Kidney (tissue), 14 donors: ENCODE results near the gene CHCHD1. TPM values are rescaled to one million over a fixed set of nuclear protein-coding genes. Genes with fewer than 3 reads are reported as not detected.
"Not testable (repeated sequence)": the region's sequence is repeated elsewhere in the genome, so short reads cannot be mapped to it uniquely, and the experiment has no call there.

Experiments used
- DNase-seq, 5 donors: peaks; one replicate each; pipeline ENCODE4 v3.0.0-alpha.2; 2013 to 2020
- FAIRE-seq: peaks from 2 replicates; lab custom pipeline; 2012; peaks lifted over from hg19 to GRCh38; lab: Jason Lieb, UNC
- H3K27ac ChIP-seq, 2 donors: one replicate each; pipeline ENCODE4 v1.7.0; 2013; ENCODE audit warnings: low read depth in 2 of 2, low read length in 2 of 2, inconsistent platforms in 1 of 2
- H3K27me3 ChIP-seq: one replicate; pipeline ENCODE4 v1.7.1; 2013; ENCODE audit warnings: low read length, inconsistent platforms; ENCODE audit not compliant: control insufficient read depth, insufficient read depth
- H3K36me3 ChIP-seq, 3 donors: one replicate each; pipeline versions ENCODE4 v1.7.0 to v1.7.1; 2013; ENCODE audit warnings: low read length in 3 of 3, control low read depth in 1 of 3, inconsistent platforms in 1 of 3; ENCODE audit not compliant: insufficient read depth in 3 of 3, control insufficient read depth in 2 of 3
- H3K4me1 ChIP-seq, 3 donors: one replicate each; pipeline versions ENCODE4 v1.7.0 to v1.7.1; 2013; ENCODE audit warnings: low read length in 3 of 3, inconsistent platforms in 1 of 3, low read depth in 1 of 3; ENCODE audit not compliant: control insufficient read depth in 2 of 3, insufficient read depth in 2 of 3
- H3K4me3 ChIP-seq, 3 donors: one replicate each; pipeline versions ENCODE4 v1.7.0 to v1.8.1; 2013; ENCODE audit warnings: low read length in 3 of 3, control low read depth in 1 of 3, inconsistent platforms in 1 of 3
- H3K9ac ChIP-seq, 3 donors: one replicate each; pipeline versions ENCODE4 v1.7.0 to v1.7.1; 2013; ENCODE audit warnings: low read length in 3 of 3, control low read depth in 1 of 3, inconsistent platforms in 1 of 3
- H3K9me3 ChIP-seq, 3 donors: one replicate each; pipeline versions ENCODE4 v1.7.0 to v1.7.1; 2013; ENCODE audit warnings: low read length in 3 of 3, control low read depth in 1 of 3, inconsistent platforms in 1 of 3; ENCODE audit not compliant: control insufficient read depth in 2 of 3, insufficient read depth in 1 of 3
- intact Hi-C: fragments of 100-400 bp; cut with DNase I; formaldehyde crosslinking; loops from one replicate; pipeline ENCODE4 v1.11.1; 2022
- polyA plus RNA-seq: library from polyadenylated mRNA; stranded (reverse); fragments of 350-450 nt; fragmentation: Illumina TruSeq; extraction: RNeasy Lipid Tissue Mini Kit (QIAGEN cat#74804); gene quantifications from one replicate; pipeline ENCODE4 v1.2.3, GENCODE V29; 2014; ENCODE audit warnings: low read depth, low replicate concordance; ENCODE audit not compliant: insufficient read depth
- total RNA-seq: library from RNA; stranded (reverse); fragmentation: NEBNext Ultra II Directional; extraction: Animal tissue kit (Norgen Biotek cat#: 25700); gene quantifications from one replicate; pipeline ENCODE4 v1.2.1, GENCODE V29; 2021
- TF ChIP-seq, protein P1 (sequence below): IDR thresholded peaks from 3 replicates; pipeline ENCODE4 v1.5.1; 2012; ENCODE audit warnings: mild to moderate bottlenecking, moderate library complexity, borderline replicate concordance; ENCODE audit not compliant: insufficient read depth; ENCODE audit errors: extremely low read depth
- donor health status: control.
- donor health status: control.
- donor health status: control.
- donor health status: control.
- donor health status: control.
- donor health status: DM: yes; HTN: yes; CAD: no.
- donor health status: Normal renal cell carcinoma (clear cell type).

Gene CHCHD1
- total and polyA plus RNA-seq, 2 donors from 2014 or later, result 23.4 to 105 TPM

DNA sequence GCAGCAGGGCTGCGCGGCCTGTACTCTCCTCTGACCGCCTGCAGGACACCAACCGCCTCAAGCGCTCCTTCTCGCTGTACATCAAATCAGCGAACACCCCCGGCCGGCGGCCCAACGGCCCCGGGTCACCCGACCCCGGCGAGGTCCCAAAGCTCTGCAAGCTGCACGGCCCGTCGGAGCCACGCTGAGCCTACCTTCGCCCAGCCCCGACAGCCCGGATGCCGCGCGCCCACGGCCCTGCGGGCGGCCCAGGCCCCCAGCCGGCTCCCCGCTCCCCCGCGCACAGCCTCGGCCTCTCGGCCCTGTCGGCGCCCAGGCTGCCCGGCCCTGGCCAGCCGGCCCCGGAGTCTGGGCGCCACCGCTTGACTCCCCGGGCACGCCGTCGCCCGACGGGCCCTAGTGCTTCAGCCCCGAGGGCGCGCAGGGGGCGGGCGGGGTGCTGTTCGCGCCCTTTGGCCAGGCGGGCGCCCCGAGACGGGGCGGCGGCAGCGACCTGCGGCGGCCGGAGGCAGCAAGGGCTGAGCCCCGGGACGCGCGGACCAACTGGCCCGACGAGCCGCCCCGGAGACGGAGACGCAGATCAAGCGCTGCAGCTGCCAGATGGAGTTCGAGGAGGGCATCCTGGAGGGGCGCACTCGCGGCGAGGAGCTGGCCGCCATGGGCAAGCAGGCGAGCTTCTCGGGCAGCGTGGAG is 48.8 kb upstream of the CHCHD1 start:
- H3K9ac ChIP-seq, result no peak overlapping the region
- peak in 1 of 5 donors; percentile 75 for DNase-seq
- no peak overlapping the region for H3K4me3 ChIP-seq
- no peaks in the 10 kb centered on the region for H3K9me3 ChIP-seq
- no peak overlapping the region for H3K27ac ChIP-seq
- intact Hi-C loops, result no loop called here
- H3K36me3 ChIP-seq, result peaks cover 0 to 3% (median 0%) of the 10 kb centered on the region in 3 donors
- peaks cover 0 to 7% (median 0%) of the 10 kb centered on the region in 3 donors for H3K4me1 ChIP-seq
- no peaks in the 10 kb centered on the region for H3K27me3 ChIP-seq
- TF ChIP-seq, protein P1, sequence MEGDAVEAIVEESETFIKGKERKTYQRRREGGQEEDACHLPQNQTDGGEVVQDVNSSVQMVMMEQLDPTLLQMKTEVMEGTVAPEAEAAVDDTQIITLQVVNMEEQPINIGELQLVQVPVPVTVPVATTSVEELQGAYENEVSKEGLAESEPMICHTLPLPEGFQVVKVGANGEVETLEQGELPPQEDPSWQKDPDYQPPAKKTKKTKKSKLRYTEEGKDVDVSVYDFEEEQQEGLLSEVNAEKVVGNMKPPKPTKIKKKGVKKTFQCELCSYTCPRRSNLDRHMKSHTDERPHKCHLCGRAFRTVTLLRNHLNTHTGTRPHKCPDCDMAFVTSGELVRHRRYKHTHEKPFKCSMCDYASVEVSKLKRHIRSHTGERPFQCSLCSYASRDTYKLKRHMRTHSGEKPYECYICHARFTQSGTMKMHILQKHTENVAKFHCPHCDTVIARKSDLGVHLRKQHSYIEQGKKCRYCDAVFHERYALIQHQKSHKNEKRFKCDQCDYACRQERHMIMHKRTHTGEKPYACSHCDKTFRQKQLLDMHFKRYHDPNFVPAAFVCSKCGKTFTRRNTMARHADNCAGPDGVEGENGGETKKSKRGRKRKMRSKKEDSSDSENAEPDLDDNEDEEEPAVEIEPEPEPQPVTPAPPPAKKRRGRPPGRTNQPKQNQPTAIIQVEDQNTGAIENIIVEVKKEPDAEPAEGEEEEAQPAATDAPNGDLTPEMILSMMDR, result no peak
- no peak for FAIRE-seq

DNA sequence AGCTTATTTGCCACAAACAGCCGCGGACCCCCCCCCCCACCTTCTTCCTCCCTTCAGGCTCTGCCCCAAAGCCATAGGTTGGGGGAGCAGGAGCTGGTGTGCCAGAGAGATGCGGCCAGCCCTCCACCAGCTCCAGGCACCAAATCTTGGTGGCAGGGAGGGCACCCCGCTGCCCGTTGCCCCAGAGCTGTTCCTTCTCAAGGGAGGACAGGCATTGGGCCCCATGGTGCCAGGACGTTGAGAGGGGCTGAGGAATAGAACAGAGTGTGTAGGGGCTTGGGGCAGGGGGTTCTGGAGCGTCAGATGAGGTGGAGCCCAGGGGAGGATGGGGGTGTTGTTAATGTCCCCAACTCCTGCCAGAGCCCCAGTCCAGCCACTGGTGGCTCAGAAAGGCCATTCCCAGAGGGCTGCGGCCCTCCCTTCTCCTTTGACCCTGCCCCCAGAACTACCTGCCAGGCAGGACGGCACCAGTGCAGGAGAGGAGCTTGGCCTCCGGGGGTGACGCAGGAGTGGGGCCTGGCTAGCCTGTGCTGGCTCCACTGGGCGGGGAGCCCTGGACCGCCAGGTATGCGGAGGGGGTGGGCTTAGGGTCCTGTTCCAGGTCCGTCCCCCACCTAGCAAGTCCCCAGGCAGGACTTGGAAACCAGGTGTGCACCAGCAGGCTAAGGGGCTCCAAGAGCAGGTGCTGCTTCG is 47.7 kb upstream of the CHCHD1 start:
- intact Hi-C loops, result no loop called here

DNA sequence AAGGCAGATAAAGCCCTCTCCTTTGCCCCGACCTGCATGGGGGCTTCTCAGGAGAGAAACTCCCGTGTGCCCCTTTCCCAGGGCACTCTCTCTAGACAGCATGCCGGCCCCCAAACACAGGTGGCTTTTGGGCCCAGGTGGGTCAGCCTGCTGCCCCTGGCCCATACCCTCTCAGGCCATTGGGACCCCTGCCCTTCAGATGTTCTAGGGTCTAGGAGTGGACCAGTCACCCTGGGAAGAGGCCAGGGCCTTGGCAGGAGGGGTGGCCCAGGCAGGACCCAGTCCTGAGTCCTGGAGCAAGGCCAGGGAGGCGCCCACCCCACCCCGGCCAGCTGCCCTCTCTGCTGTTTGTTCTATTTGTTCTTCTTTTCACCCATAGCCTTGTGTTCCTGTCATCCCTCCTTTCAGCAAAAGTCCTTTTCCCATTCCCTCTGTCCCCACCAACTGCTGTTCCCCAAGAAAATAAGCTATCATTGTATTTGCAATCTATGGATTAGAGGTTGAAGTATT is 47.0 kb upstream of the CHCHD1 start:
- no peaks in the 10 kb centered on the region for H3K27me3 ChIP-seq
- TF ChIP-seq, protein P1, result no peak
- H3K36me3 ChIP-seq, result peaks cover 0 to 3% (median 0%) of the 10 kb centered on the region in 3 donors
- H3K9me3 ChIP-seq, result no peaks in the 10 kb centered on the region
- no peak overlapping the region for H3K27ac ChIP-seq
- H3K9ac ChIP-seq, result no peak overlapping the region
- no peak overlapping the region for H3K4me3 ChIP-seq
- intact Hi-C loops, result no loop called here
- DNase-seq (peak in 1 of 5 donors; percentile 55), FAIRE-seq (no peak)
- H3K4me1 ChIP-seq, result peaks cover 0 to 4% (median 0%) of the 10 kb centered on the region in 3 donors

More for the DNA sequence above, 47.7 kb upstream of the CHCHD1 start:
- Histone ChIP-seq H3K9ac (no peak overlapping the region), H3K4me1 (peaks cover 0 to 7% (median 0%) of the 10 kb centered on the region in 3 donors), H3K9me3 (no peaks in the 10 kb centered on the region), H3K27ac (no peak overlapping the region), H3K4me3 (no peak overlapping the region), H3K27me3 (no peaks in the 10 kb centered on the region), H3K36me3 (peaks cover 0 to 3% (median 0%) of the 10 kb centered on the region in 3 donors)
- TF ChIP-seq, protein P1, result no peak
- FAIRE-seq (no peak), DNase-seq (peak in 1 of 5 donors; percentile 67)

DNA sequence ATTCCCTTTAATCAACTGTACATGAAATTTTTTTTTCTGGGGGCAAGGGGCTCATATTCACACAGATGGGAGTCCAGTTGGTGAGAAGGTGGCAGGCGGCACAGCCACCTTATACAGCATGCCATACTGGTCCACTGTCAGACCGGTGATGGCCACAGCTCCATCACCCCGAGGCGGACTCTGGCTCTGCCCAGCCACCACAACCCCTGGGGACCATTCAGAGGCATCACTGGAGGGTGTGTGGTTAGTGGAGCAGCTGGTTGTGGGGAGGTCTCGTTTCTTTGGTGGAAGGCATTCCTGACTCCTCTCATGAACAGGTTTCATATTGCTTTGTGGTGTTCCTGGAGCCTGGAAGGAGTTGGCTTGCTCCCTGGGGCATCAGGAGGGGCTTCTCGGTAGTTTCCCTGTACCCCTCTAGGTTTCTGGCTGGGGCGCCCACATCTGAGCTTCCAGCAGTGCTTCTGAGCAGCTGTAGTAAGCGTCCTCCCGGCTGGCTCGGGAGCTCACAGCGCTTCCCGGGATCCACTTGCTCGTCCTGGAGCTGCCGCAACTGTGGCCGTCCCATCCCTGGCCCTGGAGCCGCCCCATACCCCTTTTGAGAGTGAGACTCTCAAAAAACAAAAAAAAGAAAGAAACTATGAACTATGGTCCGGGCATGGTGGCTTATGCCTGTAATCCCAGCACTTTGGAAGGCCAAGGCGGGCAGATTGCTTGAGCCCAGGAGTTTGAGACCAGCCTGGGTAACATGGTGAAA is 41.2 kb upstream of the CHCHD1 start:
- H3K27ac ChIP-seq, H3K27me3 ChIP-seq, FAIRE-seq, H3K4me3 ChIP-seq, H3K36me3 ChIP-seq, H3K9ac ChIP-seq, intact Hi-C loops, H3K4me1 ChIP-seq, H3K9me3 ChIP-seq, DNase-seq: not testable (repeated sequence)
